HepG2 (cell line): ENCODE measurements around the gene MBD2. TPM values are rescaled to one million over a fixed set of nuclear protein-coding genes. Genes with fewer than 3 reads are reported as not detected.

Experiments used
- ATAC-seq: fragments of 200-7000 bp; cut with Tn5 transposase; 3 replicates; pipeline ENCODE4 v1.9.1; 2020; ENCODE audit warnings: mild to moderate bottlenecking, moderate library complexity
- BruUV-seq: library from RNA; stranded (reverse); fragments of 400-500 nt; replicated peaks from 2 replicates; lab custom pipeline; 2021; lab: Mats Ljungman, UMichigan
- CTCF ChIA-PET: fragments of 300-600 bp; formaldehyde crosslinking; extraction: SDS; loops from one replicate; lab custom pipeline; 2021; ENCODE audit warnings: low total read pairs, inconsistent platforms, low intra/inter-chr PET ratio; lab: Yijun Ruan, JAX
- POLR2A ChIA-PET: fragments of 350-600 bp; sonication (Branson Sonifier 250); formaldehyde crosslinking; loops from one replicate; lab custom pipeline; 2020; ENCODE audit warnings: antibody characterized with exemption, inconsistent platforms; lab: Yijun Ruan, JAX
- DNase-seq: peaks from one replicate; pipeline ENCODE4 v3.0.0-alpha.2; 2015; ENCODE audit warnings: low spot score
- FAIRE-seq: peaks from 3 replicates; lab custom pipeline; 2011; peaks lifted over from hg19 to GRCh38; lab: Jason Lieb, UNC
- H2AFZ ChIP-seq: one replicate; pipeline ENCODE4 v1.6.1; 2011; ENCODE audit warnings: low read length, inconsistent platforms
- H3K27ac ChIP-seq: fragments of 300-600 bp; 3 replicates; pipeline ENCODE4 v1.8.0; 2011; ENCODE audit warnings: mixed run types, mild to moderate bottlenecking, mixed read lengths, low read length, inconsistent platforms; ENCODE audit not compliant: insufficient read depth; ENCODE audit errors: extremely low read length
- H3K27me3 ChIP-seq, 2 experiments: fragments of 200-600 bp in 1 of 2; 2 replicates in 1 of 2; 3 replicates in 1 of 2; pipeline versions ENCODE4 v1.6.0 to v1.8.0; 2011; ENCODE audit warnings: low read length in 2 of 2, mild to moderate bottlenecking in 2 of 2, moderate library complexity in 2 of 2, inconsistent platforms in 1 of 2; ENCODE audit not compliant: insufficient read depth in 2 of 2, control insufficient read depth in 1 of 2
- H3K36me3 ChIP-seq, 2 experiments: fragments of 200-600 bp in 1 of 2; replicated peaks in 1 of 2; 2 replicates in 1 of 2; 3 replicates in 1 of 2; pipeline versions ENCODE4 v1.5.1 to v1.8.0; 2011; ENCODE audit warnings: low read length in 2 of 2, inconsistent platforms in 1 of 2; ENCODE audit not compliant: insufficient read depth in 2 of 2, control insufficient read depth in 1 of 2
- H3K4me1 ChIP-seq: 2 replicates; pipeline ENCODE4 v1.5.1; 2012; ENCODE audit warnings: low read length, inconsistent platforms; ENCODE audit not compliant: insufficient read depth
- H3K4me2 ChIP-seq: 2 replicates; pipeline ENCODE4 v1.6.0; 2011; ENCODE audit warnings: low read depth, low read length, inconsistent platforms
- H3K4me3 ChIP-seq, 3 experiments: fragments of 200-600 bp in 1 of 3; sonication (generic), shearing (Covaris generic) in 1 of 3; replicated peaks in 1 of 3; 2 replicates each; pipeline ENCODE4 v1.5.1; 2011 to 2016; ENCODE audit warnings: low read length in 3 of 3, inconsistent platforms in 2 of 3, low read depth in 2 of 3, mild to moderate bottlenecking in 2 of 3, control low read depth in 1 of 3, mixed read lengths in 1 of 3; ENCODE audit not compliant: insufficient read depth in 1 of 3
- H3K79me2 ChIP-seq: one replicate; pipeline ENCODE4 v1.6.1; 2011; ENCODE audit warnings: low read length, inconsistent platforms; ENCODE audit not compliant: insufficient read depth
- H3K9ac ChIP-seq: 2 replicates; pipeline ENCODE4 v1.6.0; 2011; ENCODE audit warnings: mild to moderate bottlenecking, low read depth, low read length, inconsistent platforms; ENCODE audit not compliant: insufficient read depth
- H3K9me3 ChIP-seq: 2 replicates; pipeline ENCODE4 v1.5.1; 2012; ENCODE audit warnings: mild to moderate bottlenecking, low read length
- H4K20me1 ChIP-seq: 2 replicates; pipeline ENCODE4 v1.6.0; 2011; ENCODE audit warnings: inconsistent platforms, mild to moderate bottlenecking, low read length, moderate library complexity; ENCODE audit not compliant: insufficient read depth
- HDAC2 ChIP-seq: sonication (generic); formaldehyde crosslinking; IDR thresholded peaks from 2 replicates; pipeline ENCODE4 v1.4.0; 2020; ENCODE audit warnings: missing genetic modification reagents
- NR2F2 ChIP-seq: IDR thresholded peaks from 2 replicates; pipeline ENCODE4 v1.6.1; 2012; ENCODE audit warnings: low read depth, inconsistent platforms, borderline replicate concordance
- ZNF224 ChIP-seq: sonication (generic); formaldehyde crosslinking; IDR thresholded peaks from 2 replicates; pipeline ENCODE4 v1.5.0; 2020; ENCODE audit warnings: mild to moderate bottlenecking, missing genetic modification reagents
- ZNF414 ChIP-seq: sonication (generic); formaldehyde crosslinking; IDR thresholded peaks from 2 replicates; pipeline ENCODE4 v1.5.0; 2020; ENCODE audit warnings: missing genetic modification reagents
- ZNF652 ChIP-seq: IDR thresholded peaks from 2 replicates; pipeline ENCODE4 v1.6.1; 2016; ENCODE audit warnings: low read depth, borderline replicate concordance
- WGBS: methylation state at CpG from one replicate; pipeline ENCODE4 v1.1.6; 2017; ENCODE audit warnings: low lambda C conversion rate; 5-methylcytosine and 5-hydroxymethylcytosine counted together
- in situ Hi-C: cut with HindIII; loops from 2 replicates; pipeline ENCODE4 v1.10.0; 2017; ENCODE audit warnings: low pct_unique_long_range_greater_than_20kb; ENCODE audit not compliant: extremely low pct_ligation_motif_present
- intact Hi-C: fragments of 100-400 bp; cut with micrococcal nuclease; formaldehyde crosslinking; loops from one replicate; pipeline ENCODE4 v1.10.0; 2022; ENCODE audit not compliant: unreplicated experiment
- polyA plus RNA-seq, 8 experiments: library from polyadenylated mRNA; depleted of rRNA in 3 of 8; stranded (reverse) in 7 of 8; unstranded in 1 of 8; fragments of >200 nt; fragmentation: Illumina TruSeq in 4 of 8; extraction: Trizol in 4 of 8; gene quantifications; 2 replicates each; pipeline versions ENCODE4 v1.2.1 to v1.2.3, GENCODE V29; 2011 to 2016; ENCODE audit warnings: low read depth in 4 of 8, missing spikeins in 1 of 8, mixed read lengths in 1 of 8; ENCODE audit not compliant: insufficient read depth in 1 of 8
- total RNA-seq, 5 experiments: library from RNA; depleted of rRNA; stranded (reverse); fragments of >200 nt; fragmentation: Illumina TruSeq; extraction: Trizol; gene quantifications; 2 replicates each; pipeline ENCODE4 v1.2.3, GENCODE V29; 2016; ENCODE audit warnings: low read depth in 1 of 5
- TF ChIP-seq, protein P1 (sequence below): sonication (generic); formaldehyde crosslinking; IDR thresholded peaks from 2 replicates; pipeline ENCODE4 v1.5.0; 2020; ENCODE audit warnings: mild to moderate bottlenecking, missing genetic modification reagents
- TF ChIP-seq, protein P2 (sequence below): sonication (generic); formaldehyde crosslinking; IDR thresholded peaks from 2 replicates; pipeline ENCODE4 v1.8.1; 2022; ENCODE audit warnings: low read depth, mild to moderate bottlenecking, missing genetic modification reagents
- TF ChIP-seq, protein P3 (sequence below): sonication (generic); formaldehyde crosslinking; IDR thresholded peaks from 2 replicates; pipeline ENCODE4 v1.4.0; 2020; ENCODE audit warnings: missing genetic modification reagents
- TF ChIP-seq, protein P4 (sequence below): sonication (generic); formaldehyde crosslinking; IDR thresholded peaks from 2 replicates; pipeline ENCODE4 v1.8.1; 2023; ENCODE audit warnings: mild to moderate bottlenecking, missing genetic modification reagents
- TF ChIP-seq, protein P5 (sequence below): fragments of 450-650 bp; IDR thresholded peaks from 2 replicates; pipeline ENCODE4 v1.6.1; 2017; ENCODE audit warnings: mild to moderate bottlenecking

The MBD2 gene
- total and polyA plus RNA-seq, 2 of the 13 experiments (the other 11 are each of a cell fraction or from before 2014, with no cell fraction given): 19.1 to 38.5 TPM

DNA sequence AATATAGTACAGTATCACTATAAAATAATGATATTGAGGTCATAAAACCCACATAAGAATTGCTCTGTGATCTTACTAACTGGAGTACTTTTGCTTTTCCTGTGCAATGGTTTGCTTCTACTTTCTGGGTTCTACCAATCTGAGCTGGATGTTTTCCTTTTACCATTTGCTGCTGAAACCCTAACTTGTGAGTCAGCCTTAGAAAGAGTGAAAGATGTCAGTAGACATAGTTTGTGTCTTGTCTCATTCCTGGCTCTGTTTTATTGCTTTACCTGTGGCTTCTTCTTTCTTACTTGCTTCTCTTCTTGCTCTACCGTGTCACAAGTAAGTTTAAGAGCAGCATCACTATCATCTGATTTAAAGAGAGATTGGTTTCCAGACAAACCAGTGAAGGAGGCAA lies 61.0 kb downstream of the MBD2 start:
- intact Hi-C loops: no loop called here
- ATAC-seq: no peak
- H3K4me1 ChIP-seq: no peaks in the 10 kb centered on the region
- TF ChIP-seq HDAC2 (CRISPR knock-in tag) (no peak), ZNF652 (CRISPR knock-in tag) (no peak), ZNF224 (CRISPR knock-in tag) (no peak), ZNF414 (CRISPR knock-in tag) (no peak), NR2F2 (no peak)
- TF ChIP-seq, protein P1, sequence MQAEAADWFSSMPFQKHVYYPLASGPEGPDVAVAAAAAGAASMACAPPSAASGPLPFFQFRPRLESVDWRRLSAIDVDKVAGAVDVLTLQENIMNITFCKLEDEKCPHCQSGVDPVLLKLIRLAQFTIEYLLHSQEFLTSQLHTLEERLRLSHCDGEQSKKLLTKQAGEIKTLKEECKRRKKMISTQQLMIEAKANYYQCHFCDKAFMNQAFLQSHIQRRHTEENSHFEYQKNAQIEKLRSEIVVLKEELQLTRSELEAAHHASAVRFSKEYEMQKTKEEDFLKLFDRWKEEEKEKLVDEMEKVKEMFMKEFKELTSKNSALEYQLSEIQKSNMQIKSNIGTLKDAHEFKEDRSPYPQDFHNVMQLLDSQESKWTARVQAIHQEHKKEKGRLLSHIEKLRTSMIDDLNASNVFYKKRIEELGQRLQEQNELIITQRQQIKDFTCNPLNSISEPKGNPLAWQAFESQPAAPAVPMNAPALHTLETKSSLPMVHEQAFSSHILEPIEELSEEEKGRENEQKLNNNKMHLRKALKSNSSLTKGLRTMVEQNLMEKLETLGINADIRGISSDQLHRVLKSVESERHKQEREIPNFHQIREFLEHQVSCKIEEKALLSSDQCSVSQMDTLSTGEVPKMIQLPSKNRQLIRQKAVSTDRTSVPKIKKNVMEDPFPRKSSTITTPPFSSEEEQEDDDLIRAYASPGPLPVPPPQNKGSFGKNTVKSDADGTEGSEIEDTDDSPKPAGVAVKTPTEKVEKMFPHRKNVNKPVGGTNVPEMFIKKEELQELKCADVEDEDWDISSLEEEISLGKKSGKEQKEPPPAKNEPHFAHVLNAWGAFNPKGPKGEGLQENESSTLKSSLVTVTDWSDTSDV (CRISPR knock-in tag): no peak
- TF ChIP-seq, protein P2, sequence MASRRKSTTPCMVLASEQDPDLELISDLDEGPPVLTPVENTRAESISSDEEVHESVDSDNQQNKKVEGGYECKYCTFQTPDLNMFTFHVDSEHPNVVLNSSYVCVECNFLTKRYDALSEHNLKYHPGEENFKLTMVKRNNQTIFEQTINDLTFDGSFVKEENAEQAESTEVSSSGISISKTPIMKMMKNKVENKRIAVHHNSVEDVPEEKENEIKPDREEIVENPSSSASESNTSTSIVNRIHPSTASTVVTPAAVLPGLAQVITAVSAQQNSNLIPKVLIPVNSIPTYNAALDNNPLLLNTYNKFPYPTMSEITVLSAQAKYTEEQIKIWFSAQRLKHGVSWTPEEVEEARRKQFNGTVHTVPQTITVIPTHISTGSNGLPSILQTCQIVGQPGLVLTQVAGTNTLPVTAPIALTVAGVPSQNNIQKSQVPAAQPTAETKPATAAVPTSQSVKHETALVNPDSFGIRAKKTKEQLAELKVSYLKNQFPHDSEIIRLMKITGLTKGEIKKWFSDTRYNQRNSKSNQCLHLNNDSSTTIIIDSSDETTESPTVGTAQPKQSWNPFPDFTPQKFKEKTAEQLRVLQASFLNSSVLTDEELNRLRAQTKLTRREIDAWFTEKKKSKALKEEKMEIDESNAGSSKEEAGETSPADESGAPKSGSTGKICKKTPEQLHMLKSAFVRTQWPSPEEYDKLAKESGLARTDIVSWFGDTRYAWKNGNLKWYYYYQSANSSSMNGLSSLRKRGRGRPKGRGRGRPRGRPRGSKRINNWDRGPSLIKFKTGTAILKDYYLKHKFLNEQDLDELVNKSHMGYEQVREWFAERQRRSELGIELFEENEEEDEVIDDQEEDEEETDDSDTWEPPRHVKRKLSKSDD (CRISPR knock-in tag): no peak
- TF ChIP-seq, protein P3, sequence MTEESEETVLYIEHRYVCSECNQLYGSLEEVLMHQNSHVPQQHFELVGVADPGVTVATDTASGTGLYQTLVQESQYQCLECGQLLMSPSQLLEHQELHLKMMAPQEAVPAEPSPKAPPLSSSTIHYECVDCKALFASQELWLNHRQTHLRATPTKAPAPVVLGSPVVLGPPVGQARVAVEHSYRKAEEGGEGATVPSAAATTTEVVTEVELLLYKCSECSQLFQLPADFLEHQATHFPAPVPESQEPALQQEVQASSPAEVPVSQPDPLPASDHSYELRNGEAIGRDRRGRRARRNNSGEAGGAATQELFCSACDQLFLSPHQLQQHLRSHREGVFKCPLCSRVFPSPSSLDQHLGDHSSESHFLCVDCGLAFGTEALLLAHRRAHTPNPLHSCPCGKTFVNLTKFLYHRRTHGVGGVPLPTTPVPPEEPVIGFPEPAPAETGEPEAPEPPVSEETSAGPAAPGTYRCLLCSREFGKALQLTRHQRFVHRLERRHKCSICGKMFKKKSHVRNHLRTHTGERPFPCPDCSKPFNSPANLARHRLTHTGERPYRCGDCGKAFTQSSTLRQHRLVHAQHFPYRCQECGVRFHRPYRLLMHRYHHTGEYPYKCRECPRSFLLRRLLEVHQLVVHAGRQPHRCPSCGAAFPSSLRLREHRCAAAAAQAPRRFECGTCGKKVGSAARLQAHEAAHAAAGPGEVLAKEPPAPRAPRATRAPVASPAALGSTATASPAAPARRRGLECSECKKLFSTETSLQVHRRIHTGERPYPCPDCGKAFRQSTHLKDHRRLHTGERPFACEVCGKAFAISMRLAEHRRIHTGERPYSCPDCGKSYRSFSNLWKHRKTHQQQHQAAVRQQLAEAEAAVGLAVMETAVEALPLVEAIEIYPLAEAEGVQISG (CRISPR knock-in tag): no peak
- TF ChIP-seq, protein P4, sequence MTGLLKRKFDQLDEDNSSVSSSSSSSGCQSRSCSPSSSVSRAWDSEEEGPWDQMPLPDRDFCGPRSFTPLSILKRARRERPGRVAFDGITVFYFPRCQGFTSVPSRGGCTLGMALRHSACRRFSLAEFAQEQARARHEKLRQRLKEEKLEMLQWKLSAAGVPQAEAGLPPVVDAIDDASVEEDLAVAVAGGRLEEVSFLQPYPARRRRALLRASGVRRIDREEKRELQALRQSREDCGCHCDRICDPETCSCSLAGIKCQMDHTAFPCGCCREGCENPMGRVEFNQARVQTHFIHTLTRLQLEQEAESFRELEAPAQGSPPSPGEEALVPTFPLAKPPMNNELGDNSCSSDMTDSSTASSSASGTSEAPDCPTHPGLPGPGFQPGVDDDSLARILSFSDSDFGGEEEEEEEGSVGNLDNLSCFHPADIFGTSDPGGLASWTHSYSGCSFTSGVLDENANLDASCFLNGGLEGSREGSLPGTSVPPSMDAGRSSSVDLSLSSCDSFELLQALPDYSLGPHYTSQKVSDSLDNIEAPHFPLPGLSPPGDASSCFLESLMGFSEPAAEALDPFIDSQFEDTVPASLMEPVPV: no peak
- TF ChIP-seq, protein P5, sequence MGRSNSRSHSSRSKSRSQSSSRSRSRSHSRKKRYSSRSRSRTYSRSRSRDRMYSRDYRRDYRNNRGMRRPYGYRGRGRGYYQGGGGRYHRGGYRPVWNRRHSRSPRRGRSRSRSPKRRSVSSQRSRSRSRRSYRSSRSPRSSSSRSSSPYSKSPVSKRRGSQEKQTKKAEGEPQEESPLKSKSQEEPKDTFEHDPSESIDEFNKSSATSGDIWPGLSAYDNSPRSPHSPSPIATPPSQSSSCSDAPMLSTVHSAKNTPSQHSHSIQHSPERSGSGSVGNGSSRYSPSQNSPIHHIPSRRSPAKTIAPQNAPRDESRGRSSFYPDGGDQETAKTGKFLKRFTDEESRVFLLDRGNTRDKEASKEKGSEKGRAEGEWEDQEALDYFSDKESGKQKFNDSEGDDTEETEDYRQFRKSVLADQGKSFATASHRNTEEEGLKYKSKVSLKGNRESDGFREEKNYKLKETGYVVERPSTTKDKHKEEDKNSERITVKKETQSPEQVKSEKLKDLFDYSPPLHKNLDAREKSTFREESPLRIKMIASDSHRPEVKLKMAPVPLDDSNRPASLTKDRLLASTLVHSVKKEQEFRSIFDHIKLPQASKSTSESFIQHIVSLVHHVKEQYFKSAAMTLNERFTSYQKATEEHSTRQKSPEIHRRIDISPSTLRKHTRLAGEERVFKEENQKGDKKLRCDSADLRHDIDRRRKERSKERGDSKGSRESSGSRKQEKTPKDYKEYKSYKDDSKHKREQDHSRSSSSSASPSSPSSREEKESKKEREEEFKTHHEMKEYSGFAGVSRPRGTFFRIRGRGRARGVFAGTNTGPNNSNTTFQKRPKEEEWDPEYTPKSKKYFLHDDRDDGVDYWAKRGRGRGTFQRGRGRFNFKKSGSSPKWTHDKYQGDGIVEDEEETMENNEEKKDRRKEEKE: no peak

More for the DNA sequence above, 61.0 kb downstream of the MBD2 start:
- DNase-seq (no peak), FAIRE-seq (no peak)
- no peaks in the 10 kb centered on the region for H3K27me3 ChIP-seq
- no peak overlapping the region for H3K9ac ChIP-seq
- no peaks in the 10 kb centered on the region for H3K79me2 ChIP-seq
- H3K4me3 ChIP-seq: no peak overlapping the region
- no peak overlapping the region for H2AFZ ChIP-seq
- H3K27ac ChIP-seq: no peak overlapping the region
- no TSS peak for BruUV-seq
- H3K4me2 ChIP-seq: no peak overlapping the region
- peaks cover 11 to 35% of the 10 kb centered on the region in 2 experiments for H3K36me3 ChIP-seq
- ChIA-PET CTCF (no interaction called here), POLR2A (no interaction called here)
- no peaks in the 10 kb centered on the region for H4K20me1 ChIP-seq
- H3K9me3 ChIP-seq: no peaks in the 10 kb centered on the region
- in situ Hi-C loops: no loop called here
- 100% methylated on average over 1 of the region's 1 CpG for WGBS
